SK-N-MC (cell line): ENCODE data around the gene INPP5E.

Source experiments
- EZH2 ChIP-seq: fragments of 200-600 bp; sonication (generic); IDR thresholded peaks from one replicate; pipeline ENCODE4 v1.6.1; 2017; ENCODE audit warnings: antibody characterized with exemption
- FOXP2 ChIP-seq: optimal IDR thresholded peaks from 2 replicates; pipeline ENCODE3; 2011; ENCODE audit warnings: mild to moderate bottlenecking, moderate library complexity; ENCODE audit not compliant: insufficient read depth; ENCODE audit errors: extremely low read length, control extremely low read depth
- POLR2AphosphoS5 ChIP-seq: IDR thresholded peaks from 2 replicates; pipeline ENCODE4 v1.6.1; 2012; ENCODE audit warnings: mild to moderate bottlenecking, low read depth, low read length, borderline replicate concordance

DNA sequence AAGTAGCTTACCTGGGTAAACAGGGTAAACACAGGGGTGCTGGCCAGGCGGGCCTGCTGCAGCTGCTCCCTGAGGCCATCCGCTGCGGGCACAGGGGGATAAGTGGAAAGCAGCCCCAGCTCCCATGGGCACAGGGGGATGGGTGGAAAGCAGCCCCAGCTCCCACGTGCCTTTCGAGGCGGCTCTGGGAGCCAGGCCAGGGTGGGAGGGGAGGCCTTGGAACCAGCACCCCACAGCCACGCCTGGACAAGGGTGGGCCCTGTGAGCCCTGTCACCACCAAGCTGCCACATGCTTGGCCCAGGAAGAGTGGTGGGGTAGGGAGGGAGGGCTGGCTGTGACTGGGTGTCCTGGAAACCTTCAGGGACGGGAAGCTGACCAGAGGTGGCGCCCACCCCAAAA is 58.3 kb downstream of the INPP5E start:
- TF ChIP-seq POLR2AphosphoS5: no peak
- no peak for TF ChIP-seq EZH2
- TF ChIP-seq FOXP2: no peak
